HG03565 (cell line): Measurements from ENCODE around the gene TCF25.
"Not testable (repeated sequence)": the region's sequence is repeated elsewhere in the genome, so short reads cannot be mapped to it uniquely, and the experiment has no call there.

Source experiments
- ATAC-seq: cut with Tn5 transposase; IDR thresholded peaks from one replicate; pipeline ENCODE4 v1.9.1; 2021; ENCODE audit warnings: mild to moderate bottlenecking, moderate library complexity; ENCODE audit not compliant: unreplicated experiment

Gene TCF25

GRCh38 chr16:89879123-89879522, 5.7 kb downstream of the TCF25 start:
- ATAC-seq, result not testable (repeated sequence)

DNA sequence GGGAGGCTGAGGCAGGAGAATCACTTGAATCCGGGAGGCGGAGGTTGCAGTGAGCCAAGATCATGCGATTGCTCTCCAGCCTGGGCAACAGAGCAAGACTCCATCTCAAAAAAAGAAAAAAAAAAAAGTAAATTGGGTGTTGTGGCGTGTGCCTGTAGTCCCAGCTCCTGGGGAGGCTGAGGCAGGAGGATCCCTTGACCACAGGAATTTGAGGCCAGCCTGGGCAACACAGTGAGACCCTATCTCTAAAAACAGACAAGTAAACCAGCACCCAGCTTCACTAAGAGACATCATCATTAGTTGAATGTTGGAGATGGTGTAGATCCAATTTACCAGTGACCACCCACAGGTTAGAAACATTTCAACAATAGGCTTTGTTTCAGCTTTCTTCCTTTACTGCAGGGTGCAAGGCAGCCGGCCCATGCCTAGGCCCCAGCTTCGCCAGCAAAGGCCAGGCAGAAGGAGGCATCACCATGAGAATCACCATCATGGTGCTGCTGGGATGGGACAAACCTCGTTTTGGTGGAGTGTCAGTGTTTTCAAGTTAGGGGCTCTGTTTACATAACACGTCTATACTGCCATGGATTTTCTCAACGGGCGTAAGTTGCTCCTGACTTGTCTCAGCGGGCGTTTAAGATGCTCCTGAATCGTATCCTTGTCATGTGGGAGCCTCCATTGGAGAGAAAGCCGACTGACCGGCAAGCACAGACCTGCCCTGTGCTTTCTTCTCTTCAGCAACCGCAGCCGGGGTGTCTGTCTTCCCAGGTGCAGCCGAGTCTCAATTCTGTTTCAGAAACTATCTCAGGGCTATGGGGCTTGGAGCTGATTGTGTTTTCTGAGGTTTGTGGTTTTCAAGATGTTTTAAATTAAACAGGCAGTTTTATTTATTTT, 7.3 kb downstream of the TCF25 start:
- no peak for ATAC-seq

- ATAC-seq, result no peak
These were observed 8.0 kb downstream of the TCF25 start for GRCh38 chr16:89881368-89881730.

DNA sequence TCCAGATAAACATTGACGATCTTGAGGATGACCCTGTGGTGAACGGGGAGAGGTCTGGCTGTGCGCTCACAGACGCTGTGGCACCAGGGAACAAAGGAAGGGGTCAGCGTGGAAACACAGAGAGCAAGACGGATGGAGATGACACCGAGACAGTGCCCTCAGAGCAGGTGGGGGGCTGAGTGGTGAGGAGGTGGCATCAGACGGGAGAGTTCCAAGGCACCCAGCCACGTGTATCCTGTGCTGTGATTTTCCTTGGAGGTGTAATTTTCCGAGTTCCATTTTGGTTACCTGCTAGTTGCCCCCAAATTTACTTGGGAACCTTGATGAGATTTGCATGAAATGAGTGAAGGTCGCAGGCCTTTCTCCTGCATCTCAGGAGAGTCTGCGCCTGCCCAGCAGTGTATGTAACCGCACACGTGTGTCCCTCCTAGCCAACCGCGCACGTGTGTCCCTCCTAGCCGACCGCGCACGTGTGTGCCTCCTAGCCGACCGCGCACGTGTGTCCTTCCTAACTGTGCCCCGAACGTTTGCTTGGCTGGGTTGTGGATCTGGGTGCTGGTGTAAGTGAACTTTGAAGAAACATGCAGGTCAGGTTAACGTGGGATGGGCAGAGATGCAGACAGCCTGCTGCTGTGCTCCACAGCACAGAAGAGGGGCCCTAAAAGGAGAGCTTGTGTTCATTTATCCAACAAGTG, 10.1 kb downstream of the TCF25 start:
- no peak for ATAC-seq

- ATAC-seq, result no peak
These were observed 10.6 kb downstream of the TCF25 start for GRCh38 chr16:89884041-89884421.

DNA sequence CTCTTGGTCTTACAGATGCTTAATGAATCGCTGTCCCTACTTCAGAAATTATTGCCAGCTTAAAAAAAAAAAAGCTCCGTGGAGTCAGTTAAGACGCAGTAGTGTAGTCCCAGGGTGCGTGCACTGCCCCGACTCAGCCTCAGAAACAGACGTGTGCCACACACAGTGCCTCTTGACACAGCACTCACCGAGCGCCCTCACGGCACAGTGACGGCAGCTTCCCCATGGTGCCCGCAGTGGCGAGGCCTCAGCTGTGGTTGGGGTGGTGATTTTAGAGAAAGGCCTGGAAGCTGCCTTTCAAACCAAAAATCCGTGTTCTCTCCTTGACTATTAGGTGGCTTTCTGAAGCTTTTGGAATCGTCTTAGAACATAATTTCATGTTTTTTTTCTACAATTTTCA, 13.9 kb downstream of the TCF25 start:
- no peak for ATAC-seq

- no peak for ATAC-seq
These were observed 16.8 kb downstream of the TCF25 start for GRCh38 chr16:89890200-89890599.

DNA sequence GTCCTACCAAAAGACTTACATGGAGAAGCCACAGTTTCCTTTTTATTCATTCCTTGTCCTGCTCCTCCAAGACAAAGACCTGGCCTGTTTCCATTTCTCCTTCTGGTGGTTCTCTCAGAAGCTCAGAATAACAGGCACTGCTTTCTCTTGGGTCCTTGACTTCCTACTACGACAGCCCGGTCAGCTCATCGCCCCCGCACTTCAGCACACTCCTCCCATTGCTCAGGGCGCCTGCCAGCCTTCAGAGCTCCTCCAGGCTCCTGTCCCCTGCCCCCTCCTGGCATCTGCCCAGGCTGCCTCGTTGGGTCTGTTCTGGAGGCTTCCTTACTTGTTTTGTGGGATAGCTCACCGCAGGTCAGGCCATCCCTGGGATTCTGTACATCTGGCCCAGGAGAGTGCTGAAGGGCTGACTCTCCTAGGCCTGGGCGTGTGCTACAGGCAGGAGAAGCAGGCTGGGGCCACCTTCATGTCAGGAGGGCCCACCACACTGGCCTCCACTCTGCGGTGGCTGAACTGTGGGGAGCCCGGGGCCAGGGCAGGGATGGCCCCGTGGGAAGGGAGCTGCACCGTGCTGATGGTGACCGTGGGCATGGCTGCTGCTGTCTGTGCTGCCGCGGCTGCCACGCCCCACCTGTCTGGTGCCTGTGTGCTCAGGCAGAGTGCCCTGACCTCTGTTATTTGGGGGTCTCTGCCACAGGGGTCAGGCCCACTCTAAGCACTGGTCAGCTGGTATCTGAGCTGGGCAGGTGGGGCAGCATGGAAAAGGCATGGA, 17.7 kb downstream of the TCF25 start:
- ATAC-seq, result no peak

GRCh38 chr16:89892055-89892630, 18.8 kb downstream of the TCF25 start:
- ATAC-seq, result no peak

GRCh38 chr16:89892635-89893034, 19.2 kb downstream of the TCF25 start:
- ATAC-seq, result no peak

- ATAC-seq, result no peak
These were observed 20.5 kb downstream of the TCF25 start for GRCh38 chr16:89893642-89894548.

DNA sequence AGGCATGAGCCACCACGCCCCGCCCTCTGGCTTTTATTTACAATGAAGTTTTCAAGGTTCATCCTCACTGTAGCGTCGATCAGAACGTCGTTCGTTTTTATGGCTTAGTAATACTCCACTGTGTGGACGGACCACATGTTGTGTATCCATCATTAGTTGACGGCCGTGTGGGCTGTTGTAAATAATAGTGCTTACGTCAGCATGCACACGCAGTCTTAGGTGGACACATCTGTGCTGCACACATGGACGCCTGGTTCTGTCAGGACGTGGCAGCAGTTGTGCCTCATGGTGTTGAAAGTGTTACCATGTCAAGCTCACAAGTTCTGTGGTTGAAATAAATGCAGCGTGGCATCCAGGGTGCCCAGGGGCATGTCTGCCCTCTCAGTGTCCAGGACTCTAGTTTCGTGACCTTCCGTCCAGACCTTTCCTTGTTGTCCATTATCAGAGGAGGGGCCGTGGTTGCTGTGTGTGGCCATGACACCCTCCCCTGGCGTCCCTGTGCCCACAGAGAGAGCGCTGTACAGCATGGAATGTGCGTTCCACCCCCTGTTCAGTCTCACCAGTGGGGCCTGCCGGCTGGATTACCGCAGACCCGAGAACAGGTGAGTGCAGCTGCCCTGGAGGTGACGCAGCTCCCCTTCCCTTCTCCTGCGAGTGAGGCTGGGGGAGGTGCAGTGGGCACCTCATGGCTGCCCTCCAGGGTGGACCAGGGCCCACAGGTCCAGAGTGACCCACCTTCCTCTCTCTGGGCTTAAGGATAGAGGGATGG, 22.3 kb downstream of the TCF25 start:
- no peak for ATAC-seq

GRCh38 chr16:89897204-89897603, 23.8 kb downstream of the TCF25 start:
- ATAC-seq, result no peak

DNA sequence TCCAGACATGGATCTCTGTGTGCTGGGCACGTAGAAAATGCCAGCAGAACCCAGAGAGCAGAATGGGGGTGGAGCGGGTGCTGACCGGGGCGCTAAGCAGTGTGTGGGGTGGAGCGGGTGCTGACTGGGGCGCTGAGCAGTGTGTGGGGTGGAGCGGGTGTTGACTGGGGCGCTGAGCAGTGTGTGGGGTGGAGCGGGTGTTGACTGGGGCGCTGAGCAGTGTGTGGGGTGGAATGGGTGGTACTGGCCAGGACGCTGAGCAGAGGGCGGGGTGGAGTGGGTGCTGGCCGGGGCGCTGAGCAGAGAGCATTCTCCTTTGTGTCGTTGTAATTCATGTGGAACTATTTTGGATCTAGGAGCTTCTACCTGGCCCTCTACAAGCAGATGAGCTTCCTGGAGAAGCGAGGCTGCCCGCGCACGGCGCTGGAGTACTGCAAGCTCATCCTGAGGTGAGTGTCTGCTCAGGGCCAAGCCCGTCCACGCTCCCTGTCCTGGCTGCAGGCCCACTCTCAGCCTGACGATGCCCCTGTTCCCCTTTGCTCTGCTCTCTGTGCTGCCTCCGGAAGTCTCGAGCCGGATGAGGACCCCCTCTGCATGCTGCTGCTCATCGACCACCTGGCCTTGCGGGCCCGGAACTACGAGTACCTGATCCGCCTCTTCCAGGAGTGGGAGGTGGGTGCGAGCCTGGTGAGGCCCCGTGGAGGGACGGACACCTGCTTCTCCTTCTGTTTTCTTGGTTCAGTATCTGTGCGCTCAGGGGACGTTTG, 25.0 kb downstream of the TCF25 start:
- no peak for ATAC-seq

DNA sequence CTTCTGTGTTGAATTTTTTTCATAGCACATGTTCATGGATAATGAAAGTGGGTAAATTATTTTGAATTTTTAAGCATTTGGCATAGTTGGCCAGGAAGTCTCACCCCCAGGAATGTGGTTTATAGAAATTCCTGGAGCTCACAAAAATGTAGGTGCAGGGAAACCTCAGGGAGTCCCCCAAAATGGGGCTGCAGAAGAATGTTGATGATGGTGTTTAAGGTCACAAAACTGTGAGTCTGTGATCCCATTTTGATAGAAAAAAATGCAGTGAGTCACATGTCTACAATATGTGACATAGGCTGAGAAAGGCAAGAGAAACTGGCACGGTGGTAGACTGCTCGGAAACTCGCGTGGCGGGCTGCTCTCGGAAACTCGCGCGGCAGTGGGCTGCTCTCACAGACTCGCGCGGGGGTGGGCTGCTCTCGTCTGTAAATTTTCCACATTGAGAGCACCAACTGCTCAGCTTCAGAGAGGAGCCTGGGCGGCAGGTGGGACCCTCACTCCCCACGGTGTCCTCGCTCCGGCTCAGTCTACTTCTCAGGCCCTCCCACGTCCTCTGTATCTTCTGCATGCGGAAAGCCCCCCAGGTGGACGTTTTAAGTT, 26.6 kb downstream of the TCF25 start:
- ATAC-seq, result no peak

DNA sequence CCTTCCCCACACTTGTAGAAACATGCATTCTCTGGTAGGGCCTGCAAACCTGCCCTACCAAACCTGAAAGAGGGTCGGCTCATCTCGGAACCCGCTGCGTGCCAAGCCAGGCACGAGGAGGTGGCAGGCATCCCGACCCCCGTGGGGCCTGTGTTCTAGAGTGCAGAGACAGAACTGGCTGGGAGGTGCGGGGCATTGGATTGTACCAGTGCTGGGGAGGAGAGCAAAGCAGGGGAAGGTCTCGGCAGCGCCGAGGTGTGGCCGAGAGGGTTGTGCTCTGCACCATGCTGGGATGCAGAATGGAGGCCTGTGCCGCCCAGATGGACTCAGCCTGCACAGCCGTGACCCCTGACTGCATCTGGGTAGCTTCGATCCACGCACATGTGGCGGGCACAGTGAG, 27.5 kb downstream of the TCF25 start:
- no peak for ATAC-seq

DNA sequence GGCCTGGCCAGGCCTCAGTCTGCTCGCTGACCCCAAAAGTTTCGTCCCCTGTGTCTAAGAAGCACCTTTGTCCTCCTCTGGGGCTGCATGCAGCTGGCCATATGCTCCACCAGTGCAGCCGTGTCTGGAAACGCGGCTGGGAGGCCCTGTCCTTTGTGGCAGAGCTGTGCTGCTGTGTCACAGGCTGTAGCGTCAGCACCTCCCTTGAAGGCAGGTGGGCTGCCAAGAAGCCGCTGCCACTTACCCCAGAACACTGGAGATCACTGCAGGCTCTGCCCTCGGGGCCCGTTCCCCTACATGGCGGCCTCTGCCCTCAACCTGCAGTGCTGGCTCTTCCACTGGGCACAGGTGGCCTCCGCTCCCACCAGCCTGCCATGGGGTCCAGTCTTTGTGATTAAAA, 29.6 kb downstream of the TCF25 start:
- no peak for ATAC-seq

DNA sequence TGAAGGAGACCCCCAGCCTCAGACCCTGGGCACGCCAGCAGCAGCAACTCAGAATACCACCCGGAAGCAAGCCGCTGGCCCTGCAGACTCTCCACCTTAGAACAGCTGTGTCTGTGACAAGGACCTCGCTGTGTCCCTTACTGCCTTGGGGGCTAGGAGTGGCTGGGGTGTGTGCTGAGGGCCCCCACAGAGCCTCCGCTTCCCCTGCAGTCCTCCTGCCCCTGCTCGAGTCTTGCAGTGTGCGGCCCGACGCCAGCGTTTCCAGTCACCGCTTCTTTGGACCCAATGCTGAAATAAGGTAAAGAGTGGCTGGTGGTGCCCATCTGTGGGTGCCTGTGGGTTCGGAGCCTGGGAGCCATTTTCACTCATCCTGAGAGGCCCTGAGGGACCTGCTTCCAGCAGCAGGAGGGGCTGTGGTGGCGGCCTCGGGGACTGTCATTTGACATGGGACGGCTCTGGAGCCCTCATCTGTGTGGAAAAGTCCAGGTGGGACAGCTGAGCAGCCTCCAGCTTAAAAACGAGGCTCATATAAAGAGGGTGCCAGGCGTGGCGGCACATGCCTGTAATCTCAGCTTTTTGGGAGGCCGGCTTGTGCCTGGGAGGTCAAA, 30.6 kb downstream of the TCF25 start:
- ATAC-seq, result no peak
